Measurements from ENCODE around the gene PPP1R14D. TPM values are rescaled to one million over a fixed set of nuclear protein-coding genes. Genes with fewer than 3 reads are reported as not detected.

PPP1R14D gene
- total and polyA plus RNA-seq, 2 experiments from 2014 or later, result not detected

- Mint-ChIP-seq H3K4me3 (no peak overlapping the region), H3K27me3 (ENCODE audit: insufficient read depth, low read depth, poor library complexity) (no peaks in the 10 kb centered on the region), H3K27ac (no peak overlapping the region), H3K36me3 (ENCODE audit: low read depth) (no peaks in the 10 kb centered on the region; the same call in 2 of the 3 replicates), H3K4me1 (peaks cover 6% of the 10 kb centered on the region; the same call in 2 of the 3 replicates), H3K9me3 (no peaks in the 10 kb centered on the region)
- Histone ChIP-seq H3K27me3 (ENCODE audit: insufficient read depth) (no peaks in the 10 kb centered on the region), H3F3A (replicated peaks; ENCODE audit: low read depth) (no peaks in the 10 kb centered on the region), H3K27ac (ENCODE audit: low read depth) (no peak overlapping the region), H3K4me2 (no peak overlapping the region), H2AFZ (no peak overlapping the region), H3K4me1 (ENCODE audit: insufficient read depth) (no peaks in the 10 kb centered on the region), H3K9me2 (ENCODE audit: insufficient read depth) (no peaks in the 10 kb centered on the region), H4K20me1 (replicated peaks; ENCODE audit: insufficient read depth) (no peaks in the 10 kb centered on the region), H3K36me3 (ENCODE audit: insufficient read depth) (no peaks in the 10 kb centered on the region), H3K79me2 (replicated peaks; ENCODE audit: insufficient read depth) (no peaks in the 10 kb centered on the region), H3K4me3 (no peak overlapping the region)
- TF ChIP-seq, protein P1, sequence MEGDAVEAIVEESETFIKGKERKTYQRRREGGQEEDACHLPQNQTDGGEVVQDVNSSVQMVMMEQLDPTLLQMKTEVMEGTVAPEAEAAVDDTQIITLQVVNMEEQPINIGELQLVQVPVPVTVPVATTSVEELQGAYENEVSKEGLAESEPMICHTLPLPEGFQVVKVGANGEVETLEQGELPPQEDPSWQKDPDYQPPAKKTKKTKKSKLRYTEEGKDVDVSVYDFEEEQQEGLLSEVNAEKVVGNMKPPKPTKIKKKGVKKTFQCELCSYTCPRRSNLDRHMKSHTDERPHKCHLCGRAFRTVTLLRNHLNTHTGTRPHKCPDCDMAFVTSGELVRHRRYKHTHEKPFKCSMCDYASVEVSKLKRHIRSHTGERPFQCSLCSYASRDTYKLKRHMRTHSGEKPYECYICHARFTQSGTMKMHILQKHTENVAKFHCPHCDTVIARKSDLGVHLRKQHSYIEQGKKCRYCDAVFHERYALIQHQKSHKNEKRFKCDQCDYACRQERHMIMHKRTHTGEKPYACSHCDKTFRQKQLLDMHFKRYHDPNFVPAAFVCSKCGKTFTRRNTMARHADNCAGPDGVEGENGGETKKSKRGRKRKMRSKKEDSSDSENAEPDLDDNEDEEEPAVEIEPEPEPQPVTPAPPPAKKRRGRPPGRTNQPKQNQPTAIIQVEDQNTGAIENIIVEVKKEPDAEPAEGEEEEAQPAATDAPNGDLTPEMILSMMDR (conservative IDR thresholded peaks at IDR 0.05; ENCODE audit: low read depth in 2 of 2), result no peak
- TF ChIP-seq JUNB (IDR thresholded peaks at IDR 0.05; ENCODE audit: unreplicated experiment) (no peak), ZNF114 (CRISPR knock-in tag; IDR thresholded peaks at IDR 0.05) (no peak), EZH2phosphoT487 (IDR thresholded peaks at IDR 0.05; ENCODE audit: unreplicated experiment) (no peak), CREB1 (CRISPR knock-in tag; IDR thresholded peaks at IDR 0.05; ENCODE audit: low read depth) (no peak), STAT1 (IDR thresholded peaks at IDR 0.05; ENCODE audit: unreplicated experiment) (no peak), ZNF331 (CRISPR knock-in tag; IDR thresholded peaks at IDR 0.05; ENCODE audit: low read depth) (no peak), EZH2 (IDR thresholded peaks at IDR 0.05; ENCODE audit: low read depth, unreplicated experiment) (no peak), NANOG (IDR thresholded peaks at IDR 0.05; ENCODE audit: borderline replicate concordance) (no peak), POLR2AphosphoS5 (IDR thresholded peaks at IDR 0.05; ENCODE audit: low read depth) (no peak), ZNF462 (CRISPR knock-in tag; IDR thresholded peaks at IDR 0.05) (no peak)
- TF ChIP-seq, protein P2, sequence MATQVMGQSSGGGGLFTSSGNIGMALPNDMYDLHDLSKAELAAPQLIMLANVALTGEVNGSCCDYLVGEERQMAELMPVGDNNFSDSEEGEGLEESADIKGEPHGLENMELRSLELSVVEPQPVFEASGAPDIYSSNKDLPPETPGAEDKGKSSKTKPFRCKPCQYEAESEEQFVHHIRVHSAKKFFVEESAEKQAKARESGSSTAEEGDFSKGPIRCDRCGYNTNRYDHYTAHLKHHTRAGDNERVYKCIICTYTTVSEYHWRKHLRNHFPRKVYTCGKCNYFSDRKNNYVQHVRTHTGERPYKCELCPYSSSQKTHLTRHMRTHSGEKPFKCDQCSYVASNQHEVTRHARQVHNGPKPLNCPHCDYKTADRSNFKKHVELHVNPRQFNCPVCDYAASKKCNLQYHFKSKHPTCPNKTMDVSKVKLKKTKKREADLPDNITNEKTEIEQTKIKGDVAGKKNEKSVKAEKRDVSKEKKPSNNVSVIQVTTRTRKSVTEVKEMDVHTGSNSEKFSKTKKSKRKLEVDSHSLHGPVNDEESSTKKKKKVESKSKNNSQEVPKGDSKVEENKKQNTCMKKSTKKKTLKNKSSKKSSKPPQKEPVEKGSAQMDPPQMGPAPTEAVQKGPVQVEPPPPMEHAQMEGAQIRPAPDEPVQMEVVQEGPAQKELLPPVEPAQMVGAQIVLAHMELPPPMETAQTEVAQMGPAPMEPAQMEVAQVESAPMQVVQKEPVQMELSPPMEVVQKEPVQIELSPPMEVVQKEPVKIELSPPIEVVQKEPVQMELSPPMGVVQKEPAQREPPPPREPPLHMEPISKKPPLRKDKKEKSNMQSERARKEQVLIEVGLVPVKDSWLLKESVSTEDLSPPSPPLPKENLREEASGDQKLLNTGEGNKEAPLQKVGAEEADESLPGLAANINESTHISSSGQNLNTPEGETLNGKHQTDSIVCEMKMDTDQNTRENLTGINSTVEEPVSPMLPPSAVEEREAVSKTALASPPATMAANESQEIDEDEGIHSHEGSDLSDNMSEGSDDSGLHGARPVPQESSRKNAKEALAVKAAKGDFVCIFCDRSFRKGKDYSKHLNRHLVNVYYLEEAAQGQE (IDR thresholded peaks at IDR 0.05; ENCODE audit: unreplicated experiment), result no peak
- TF ChIP-seq, protein P3, sequence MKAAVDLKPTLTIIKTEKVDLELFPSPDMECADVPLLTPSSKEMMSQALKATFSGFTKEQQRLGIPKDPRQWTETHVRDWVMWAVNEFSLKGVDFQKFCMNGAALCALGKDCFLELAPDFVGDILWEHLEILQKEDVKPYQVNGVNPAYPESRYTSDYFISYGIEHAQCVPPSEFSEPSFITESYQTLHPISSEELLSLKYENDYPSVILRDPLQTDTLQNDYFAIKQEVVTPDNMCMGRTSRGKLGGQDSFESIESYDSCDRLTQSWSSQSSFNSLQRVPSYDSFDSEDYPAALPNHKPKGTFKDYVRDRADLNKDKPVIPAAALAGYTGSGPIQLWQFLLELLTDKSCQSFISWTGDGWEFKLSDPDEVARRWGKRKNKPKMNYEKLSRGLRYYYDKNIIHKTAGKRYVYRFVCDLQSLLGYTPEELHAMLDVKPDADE (IDR thresholded peaks at IDR 0.05), result no peak
- ATAC-seq (no peak), DNase-seq (ENCODE audit: low spot score) (no peak)
Observed at GRCh38 chr15:40832903-40833302, 4.4 kb upstream of the PPP1R14D start.

All from GM23338 (cell line).